T follicular helper cell (primary cell): ENCODE data around the gene RPL37A.
"Not testable (repeated sequence)": the region's sequence is repeated elsewhere in the genome, so short reads cannot be mapped to it uniquely, and the experiment has no call there.

Experiments used
- DNase-seq: peaks from one replicate; pipeline ENCODE4 v3.0.0-alpha.2; 2020; ENCODE audit warnings: low read depth

Gene RPL37A

GRCh38 chr2:216517447-216518225, 19.0 kb downstream of the RPL37A start:
- DNase-seq = no peak

DNA sequence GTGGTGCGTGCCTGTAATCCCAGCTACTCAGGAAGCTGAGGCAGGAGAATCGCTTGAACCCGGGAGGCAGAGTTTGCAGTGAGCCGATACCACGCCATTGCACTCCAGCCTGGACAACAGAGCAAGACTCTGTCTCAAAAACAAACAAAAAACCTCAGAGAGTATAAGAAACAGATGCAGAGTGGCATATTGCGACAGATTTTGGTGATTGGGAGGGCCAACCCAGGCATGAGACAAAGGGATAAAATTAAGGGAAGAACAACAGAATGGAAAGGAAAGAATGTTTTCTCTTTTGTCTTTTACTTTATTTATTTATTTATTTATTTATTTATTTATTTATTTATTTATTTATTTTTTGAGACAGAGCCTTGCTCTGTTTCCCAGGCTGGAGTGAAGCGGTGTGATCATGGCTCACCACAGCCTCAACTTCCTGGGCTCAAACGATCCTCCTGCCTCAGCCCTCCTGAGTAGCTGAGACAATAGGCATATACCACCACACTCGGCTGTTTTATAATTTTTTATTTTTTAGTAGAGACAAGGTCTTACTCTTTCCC, 20.0 kb downstream of the RPL37A start:
- DNase-seq = not testable (repeated sequence)

DNA sequence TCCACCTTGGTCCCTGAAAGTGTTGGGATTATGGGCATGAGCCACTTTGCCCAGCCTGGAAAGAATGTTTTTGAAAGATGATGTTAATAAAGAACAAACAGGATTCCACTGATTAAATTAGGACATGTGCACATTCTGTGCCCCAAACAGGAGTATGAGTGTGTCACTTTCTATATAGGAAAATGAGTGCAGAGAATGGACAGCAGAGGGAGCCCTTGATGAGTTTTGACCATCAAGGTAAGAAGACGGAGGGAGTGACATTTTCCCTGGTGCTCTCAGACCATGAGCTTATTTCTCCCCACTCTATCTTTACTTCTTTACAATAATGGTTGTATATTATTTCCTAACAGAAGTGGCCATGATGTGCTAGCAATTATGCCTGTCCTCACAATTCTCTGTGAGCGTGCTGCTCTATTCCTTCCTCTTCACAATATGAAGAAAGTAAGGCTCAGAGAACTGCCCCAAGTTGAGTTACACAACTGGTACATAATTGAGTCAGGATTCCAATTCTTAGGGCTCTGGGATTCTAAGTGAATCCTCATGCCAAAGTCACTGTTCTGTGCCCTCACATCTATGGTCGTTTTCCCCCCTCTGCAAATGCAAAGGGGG, 20.6 kb downstream of the RPL37A start:
- DNase-seq = peak; percentile 14

- no peak for DNase-seq
These were observed 21.5 kb downstream of the RPL37A start for GRCh38 chr2:216520112-216520511.

DNA sequence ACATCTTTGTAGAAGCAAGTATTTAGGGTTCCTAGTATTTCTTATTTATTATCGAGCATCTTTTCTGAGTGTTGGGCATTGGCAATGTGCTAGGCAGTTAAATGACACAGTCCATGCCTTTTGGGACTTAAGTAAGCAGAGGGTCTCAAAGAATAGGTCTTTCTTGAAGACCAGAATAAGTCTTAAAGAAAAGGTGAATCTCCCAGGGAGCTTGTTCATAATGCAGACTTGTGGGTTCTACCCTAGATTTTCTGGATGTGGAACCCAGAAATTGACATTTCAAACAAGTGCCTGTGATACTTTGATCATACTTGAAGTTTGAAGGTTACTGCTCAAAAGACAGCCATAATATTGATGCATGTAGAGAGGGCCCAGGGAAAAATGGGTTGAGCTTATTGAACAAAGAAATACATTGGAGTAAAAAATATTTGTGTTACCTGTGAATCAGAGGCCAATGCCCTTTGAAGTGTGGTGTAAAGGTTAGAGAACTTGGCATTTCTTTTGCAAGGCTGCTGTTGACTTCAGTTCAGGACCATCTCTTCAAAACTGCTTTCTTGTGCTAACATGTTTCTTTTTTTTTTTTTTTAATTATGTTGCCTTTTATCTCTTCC, 24.4 kb downstream of the RPL37A start:
- no peak for DNase-seq

- DNase-seq = no peak
These were observed 27.3 kb downstream of the RPL37A start for GRCh38 chr2:216525972-216526371.

DNA sequence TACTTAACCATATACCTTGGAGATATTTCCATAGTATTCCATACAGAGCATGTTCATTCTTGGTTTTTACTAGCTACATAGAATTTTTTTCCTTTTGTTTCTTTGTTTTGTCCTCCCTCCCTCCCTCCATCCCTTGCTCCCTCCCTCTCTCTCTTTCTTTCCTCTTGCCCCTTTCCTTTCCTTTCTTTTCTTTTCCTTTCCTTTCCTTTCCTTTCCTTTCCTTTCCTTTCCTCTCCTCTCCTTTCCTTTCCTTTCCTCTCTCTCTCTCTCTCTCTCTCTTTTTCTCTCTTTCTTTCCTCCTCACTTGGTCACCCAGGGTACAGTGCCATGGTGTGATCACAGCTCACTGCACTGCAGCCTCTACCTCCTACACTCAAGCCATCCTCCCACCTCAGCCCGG, 28.3 kb downstream of the RPL37A start:
- no peak for DNase-seq

DNA sequence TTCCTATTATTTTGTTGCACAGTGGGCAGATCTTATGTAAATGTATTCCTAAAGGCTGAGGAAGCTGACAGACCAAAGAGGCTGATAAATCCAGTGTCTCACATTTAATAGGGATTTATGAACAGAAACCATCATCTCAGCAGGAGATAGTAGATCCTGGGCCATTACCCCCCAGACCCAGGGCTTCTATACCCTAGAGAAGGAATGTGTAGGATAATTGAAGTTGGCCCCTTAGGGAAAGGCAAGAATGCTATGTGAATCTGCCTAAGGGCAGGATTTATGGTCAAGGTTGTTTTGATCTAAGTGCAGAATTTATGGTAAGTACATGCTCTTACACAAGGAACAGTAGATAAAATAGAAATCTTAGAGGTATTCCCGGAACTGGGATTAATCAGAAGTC, 29.0 kb downstream of the RPL37A start:
- no peak for DNase-seq

GRCh38 chr2:216532562-216532961, 33.9 kb downstream of the RPL37A start:
- no peak for DNase-seq

DNA sequence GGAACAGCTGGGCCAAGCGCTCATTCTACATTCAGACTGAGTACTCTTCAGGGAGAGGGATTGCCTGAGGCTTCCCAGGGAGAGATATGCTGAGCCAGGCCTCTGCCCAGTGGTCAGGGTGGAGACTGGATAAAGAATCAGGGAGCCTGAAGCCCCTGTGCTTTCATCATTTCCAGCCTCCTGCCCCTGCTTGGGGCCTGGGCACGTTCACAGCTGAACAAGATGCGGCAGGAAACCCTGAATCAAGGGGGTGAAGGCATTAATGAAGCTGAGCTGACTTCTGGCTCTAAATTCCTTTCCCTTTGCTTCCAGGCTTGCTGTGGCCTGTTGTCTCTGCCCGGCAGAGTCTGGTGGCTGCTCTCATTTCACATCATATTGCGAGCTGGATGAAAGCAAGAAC, 35.0 kb downstream of the RPL37A start:
- no peak for DNase-seq

DNA sequence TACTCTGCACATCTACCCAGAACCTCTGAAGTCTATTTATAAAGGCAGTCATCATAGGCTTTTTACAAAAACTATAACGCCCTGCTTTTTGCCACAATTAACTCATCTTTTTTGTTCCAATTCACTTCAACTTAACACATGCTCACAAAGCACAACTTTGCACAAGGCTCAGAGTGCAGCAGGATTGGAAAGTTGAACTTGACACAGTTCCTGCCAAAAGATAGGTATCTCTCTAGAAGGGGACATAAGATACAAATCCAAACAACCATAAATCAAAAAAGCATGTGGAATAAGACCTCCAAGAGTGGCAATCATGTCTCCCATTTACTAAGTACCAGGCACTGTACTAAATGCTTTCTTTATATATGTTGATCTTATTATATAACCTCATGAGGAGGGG, 36.2 kb downstream of the RPL37A start:
- DNase-seq = no peak

DNA sequence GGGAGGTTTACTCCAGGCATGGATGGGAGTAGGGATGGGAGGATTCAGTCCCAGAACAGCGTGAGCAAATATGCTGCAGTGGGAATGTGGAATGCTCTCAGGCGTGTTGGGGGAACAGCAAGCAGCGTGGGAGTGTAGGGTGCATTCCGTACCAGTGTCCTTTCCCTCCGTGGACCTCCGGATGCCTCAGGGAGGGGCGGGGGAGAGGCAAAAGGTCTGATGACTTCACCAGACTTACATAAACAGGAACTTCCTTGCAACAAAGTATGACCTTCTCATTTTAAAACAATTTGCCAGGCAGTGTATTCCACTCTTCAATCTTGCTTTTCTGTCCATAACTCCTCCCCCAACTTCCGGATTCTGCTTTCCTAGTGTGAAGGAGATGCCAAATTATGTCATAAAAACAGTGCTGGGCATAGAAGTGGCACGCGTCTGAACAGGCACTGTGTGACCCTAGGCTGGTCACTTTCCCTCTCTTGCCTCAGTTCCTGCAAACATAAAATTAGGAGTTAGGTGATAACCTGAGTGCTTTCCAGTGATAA, 36.9 kb downstream of the RPL37A start:
- no peak for DNase-seq

DNA sequence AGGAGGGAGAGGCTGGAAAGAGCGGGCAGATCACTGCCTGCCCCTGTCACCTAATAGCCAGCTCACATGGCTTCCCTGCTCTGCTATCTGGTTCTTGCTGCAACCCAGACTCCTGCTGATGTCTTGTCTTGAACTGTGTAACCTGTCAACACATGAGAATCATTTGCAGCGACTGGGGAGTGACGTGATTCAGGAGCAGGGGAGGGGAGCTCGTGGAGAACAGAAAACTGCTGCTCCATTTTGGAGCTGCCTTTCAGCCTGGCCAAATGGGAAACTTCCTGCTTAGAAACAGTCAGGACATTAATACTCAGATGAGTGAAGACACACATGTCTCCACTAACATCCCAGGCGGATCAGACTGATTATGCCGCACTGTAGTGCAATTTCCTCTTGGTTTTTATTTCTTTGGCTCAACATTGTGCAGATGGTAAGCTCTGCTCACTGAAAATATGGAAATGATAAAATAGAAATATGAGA, 38.1 kb downstream of the RPL37A start:
- DNase-seq = no peak

GRCh38 chr2:216537366-216537765, 38.7 kb downstream of the RPL37A start:
- DNase-seq = no peak

GRCh38 chr2:216538538-216538937, 39.9 kb downstream of the RPL37A start:
- DNase-seq = no peak

- no peak for DNase-seq
These were observed 40.5 kb downstream of the RPL37A start for GRCh38 chr2:216539120-216539519.

DNA sequence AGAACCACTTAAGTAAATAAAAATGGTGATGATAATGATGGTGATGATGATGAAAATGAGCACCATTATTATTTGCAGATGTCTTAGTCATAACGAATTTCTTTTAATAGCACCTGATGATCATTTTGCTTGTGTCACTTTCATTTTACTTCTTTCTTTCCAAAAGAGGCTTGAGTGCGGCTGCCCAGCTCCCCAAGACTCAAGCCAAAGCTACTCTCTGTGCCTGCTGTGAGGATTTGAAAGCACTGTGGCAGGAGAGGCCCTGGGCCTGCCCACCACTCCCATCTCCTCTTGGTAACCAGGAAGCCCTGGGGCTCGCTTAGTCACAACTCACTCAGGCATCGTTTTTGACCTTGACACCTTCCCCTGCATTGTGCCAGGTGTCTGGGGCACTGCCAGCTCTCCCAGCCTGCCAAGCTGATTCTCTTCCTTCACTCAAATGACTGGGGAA, 41.2 kb downstream of the RPL37A start:
- DNase-seq = no peak

- DNase-seq = no peak
These were observed 42.3 kb downstream of the RPL37A start for GRCh38 chr2:216540920-216541319.

DNA sequence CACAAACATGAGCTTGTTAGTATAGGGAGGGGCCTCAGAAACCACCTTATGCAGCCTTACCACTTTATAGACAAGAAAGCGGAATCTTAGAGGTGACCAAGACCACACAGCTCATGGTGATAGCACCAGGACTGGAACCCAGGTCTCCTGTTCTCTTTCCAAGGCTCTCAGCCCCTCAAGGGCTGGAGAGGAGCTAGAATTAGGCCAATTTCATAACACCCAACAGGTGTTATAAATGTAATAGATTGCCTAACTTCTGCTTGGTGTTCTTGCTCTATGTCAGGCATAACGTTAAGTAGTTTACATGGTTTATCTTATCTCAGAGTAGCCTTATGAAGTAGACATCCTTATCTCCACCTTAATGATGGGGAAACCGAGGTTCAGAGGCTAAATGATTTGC, 42.9 kb downstream of the RPL37A start:
- DNase-seq = no peak

GRCh38 chr2:216545359-216545758, 46.7 kb downstream of the RPL37A start:
- DNase-seq = no peak

GRCh38 chr2:216546241-216546640, 47.6 kb downstream of the RPL37A start:
- no peak for DNase-seq

DNA sequence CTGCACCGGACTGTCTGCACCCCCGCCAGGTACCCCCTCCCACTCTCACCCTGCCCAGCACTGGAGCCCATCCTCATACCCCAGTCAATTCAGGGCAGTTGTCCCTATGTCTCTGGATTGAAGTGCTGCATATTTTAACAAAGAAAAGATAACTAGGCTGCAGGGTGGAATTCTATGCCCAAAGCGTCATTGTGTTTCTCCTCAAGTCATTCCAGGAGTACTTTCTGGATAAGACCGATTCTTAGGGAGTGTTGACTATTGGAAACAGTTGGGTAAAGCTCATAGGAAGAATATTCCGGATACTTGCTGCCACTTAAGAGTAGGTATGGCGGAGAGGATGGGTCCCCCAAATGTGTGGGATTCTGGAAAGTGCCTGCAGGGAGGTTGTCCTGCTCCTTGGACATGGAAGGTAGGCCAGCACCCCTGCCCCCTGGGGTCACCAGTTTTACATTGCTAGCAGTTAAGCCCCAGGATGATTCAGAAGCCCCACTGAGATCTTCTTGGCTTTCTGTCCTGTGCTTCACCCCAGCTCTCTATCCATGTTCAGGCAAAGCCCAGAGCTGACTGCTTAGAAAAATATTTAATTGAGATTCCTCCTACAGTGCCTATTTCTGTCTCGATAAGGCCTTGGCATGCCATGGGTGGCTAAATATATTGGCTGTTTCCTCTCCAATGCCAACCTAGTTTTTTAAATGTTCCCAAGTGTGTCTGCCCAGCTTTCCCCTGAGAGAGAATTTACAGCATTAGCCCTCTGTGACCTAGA, 48.2 kb downstream of the RPL37A start:
- no peak for DNase-seq
